Measurements from ENCODE around the gene FMNL3.

GRCh38 chr12:49744363-49744885, 37.2 kb upstream of the FMNL3 start:
- TF ChIP-seq JUND (IDR thresholded peaks at IDR 0.05; ENCODE audit: low read length) (no peak), POLR2AphosphoS5 (IDR thresholded peaks at IDR 0.05; ENCODE audit: low read depth, low read length) (no peak), E2F6 (IDR thresholded peaks at IDR 0.05) (no peak), KDM1A (IDR thresholded peaks at IDR 0.05; ENCODE audit: borderline replicate concordance, low read length) (no peak), CTCF (IDR thresholded peaks at IDR 0.05; ENCODE audit: control extremely low read depth in 1 of 3, insufficient read depth in 1 of 3, low read depth in 1 of 3, low read length in 3 of 3) (no peak), SIX5 (IDR thresholded peaks at IDR 0.05; ENCODE audit: low read depth, low read length) (no peak), RNF2 (IDR thresholded peaks at IDR 0.05; ENCODE audit: borderline replicate concordance, low read depth, low read length, missing control alignments, poor library complexity, severe bottlenecking) (no peak), TBP (IDR thresholded peaks at IDR 0.05; ENCODE audit: low read depth, low read length) (no peak), JUN (IDR thresholded peaks at IDR 0.05; ENCODE audit: low read depth, low read length) (no peak), POLR2A (IDR thresholded peaks at IDR 0.05; ENCODE audit: control extremely low read depth in 1 of 2, low read depth in 2 of 2, low read length in 2 of 2) (no peak), HDAC2 (IDR thresholded peaks at IDR 0.05; ENCODE audit: borderline replicate concordance in 1 of 2, low read depth in 2 of 2, low read length in 2 of 2) (no peak), EGR1 (IDR thresholded peaks at IDR 0.05; ENCODE audit: borderline replicate concordance, low read depth, low read length) (no peak)

Measured in H1 (cell line).